ENCODE data around the gene MNX1.

Gene MNX1

DNA sequence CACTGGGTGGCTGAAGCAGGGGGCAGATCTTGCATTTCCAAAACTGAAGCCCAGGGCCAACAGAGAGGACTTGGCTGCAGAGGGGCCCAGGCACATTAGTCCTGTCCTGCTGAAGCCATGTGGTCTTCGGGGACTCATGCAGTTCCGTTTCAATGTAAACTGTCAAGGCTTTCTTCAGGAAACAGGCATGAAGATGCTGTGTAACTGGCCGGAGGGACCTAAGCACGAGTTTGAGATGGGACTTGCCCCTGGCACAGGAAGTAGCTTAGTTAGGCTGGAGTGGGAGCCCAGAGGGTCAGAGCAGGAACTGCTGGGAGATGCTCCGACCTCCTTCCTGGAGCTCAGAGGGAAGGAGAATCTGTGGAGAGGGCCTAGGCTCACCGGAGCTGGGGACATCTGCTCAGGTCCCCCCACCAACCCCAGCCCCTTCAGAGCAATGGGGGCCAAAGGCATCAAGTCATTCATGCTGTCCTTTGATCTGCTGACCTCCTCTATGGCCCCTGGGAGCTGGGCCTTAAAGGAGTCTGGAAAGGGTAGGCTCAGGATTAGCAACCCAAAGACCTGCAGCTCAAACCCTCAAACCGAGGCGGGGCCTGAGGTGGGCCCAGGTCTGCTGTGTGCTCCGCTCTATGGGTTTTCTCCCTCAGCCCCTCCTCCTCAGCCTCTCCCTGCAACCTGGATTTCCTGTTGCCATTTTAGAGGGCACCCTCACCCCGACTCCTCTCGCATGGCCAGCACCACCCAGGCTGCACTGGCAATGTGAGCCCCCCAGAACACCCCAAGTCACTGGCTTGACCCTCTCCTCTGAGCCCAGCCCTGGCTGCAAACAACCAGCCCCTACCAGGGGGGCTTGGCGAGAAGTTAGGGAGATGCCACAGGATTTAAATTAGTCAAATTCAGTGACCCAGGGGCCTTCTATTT lies 4.4 kb upstream of the MNX1 start:
- DNase-seq = no peak

DNA sequence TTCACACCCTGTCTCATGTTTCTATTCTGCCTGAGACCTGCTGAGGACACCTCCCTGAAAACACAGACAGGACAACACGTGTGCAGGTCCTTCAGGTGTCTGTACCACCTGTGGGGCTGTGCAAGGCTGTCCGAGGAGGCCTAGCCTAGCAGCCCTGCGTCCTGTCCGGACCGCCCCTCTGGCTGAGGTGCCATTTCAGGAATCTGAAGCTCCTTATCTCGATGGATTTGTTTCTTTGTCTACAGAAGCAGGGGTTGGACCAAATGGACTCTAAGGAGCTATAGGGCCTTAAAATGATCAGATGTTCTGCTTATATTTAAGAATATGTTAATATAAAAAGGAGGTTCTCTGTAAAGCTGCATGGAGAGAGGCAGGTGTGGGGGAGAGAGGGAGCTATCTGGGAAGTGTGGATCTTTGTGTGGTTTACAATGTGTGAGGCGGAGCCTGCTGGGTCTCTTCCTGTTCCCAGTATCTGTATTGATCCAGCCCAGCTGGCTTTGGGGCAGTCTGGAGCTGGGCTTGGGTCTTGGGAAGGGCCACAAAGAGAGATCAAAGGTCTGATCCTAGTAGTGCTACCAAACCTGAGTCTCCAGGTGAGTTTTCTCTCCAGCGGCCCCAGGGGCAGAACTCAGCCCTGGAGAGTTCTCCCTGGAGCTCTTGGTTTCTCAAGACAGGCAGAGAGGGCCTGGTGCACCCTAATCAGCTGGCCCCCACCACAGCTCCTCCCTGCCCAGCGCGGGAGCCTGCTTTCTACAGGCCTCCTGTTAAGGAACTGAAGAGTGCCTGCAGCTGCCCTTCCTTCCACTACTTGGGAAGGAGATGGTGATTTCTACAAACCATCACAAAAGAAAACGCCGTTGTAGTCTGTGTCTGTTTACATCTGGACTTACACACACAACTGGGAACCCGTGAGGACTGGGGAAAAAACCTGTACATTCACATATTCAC lies 3.4 kb upstream of the MNX1 start:
- no peak for DNase-seq

DNA sequence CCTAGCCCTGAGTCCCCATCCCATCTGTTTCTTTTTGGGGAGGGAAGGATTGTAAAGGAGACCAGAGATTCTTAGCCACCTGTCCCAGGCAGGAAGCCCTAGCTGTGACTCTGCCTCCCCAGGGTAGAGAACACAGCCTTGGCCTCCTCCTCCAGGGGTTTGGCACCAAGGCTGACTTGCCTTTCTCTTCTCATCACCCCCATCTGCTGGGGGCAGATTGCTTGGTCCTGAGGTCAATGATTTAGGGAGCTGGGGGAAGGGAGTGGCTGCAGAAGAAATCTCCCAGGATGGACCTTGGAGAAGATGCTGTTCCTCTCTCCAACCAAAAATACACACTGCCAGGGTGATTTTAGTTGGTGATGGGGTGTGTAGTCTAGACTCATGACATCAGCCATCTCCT lies 2.6 kb upstream of the MNX1 start:
- no peak for DNase-seq

DNA sequence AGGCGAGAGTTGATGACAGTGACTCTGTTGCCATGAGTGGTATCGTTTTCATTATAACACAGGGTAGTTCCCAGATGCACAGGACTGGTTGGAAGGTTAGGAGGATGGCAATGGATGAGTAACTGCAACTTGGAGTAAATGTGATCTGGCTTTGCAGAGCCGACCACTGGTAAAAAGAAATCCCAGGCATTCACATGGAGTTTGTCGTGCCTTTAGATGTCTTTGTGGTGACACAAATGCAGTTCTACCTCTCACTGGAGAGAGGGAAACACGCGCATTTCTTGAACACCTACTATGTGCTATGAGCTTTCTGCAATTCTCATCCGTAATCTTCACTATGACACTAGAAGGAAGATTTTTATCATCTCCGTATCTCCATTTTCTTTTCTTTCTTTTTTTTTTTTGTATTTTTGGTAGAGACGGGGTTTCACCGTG lies 1.7 kb upstream of the MNX1 start:
- DNase-seq = no peak

DNA sequence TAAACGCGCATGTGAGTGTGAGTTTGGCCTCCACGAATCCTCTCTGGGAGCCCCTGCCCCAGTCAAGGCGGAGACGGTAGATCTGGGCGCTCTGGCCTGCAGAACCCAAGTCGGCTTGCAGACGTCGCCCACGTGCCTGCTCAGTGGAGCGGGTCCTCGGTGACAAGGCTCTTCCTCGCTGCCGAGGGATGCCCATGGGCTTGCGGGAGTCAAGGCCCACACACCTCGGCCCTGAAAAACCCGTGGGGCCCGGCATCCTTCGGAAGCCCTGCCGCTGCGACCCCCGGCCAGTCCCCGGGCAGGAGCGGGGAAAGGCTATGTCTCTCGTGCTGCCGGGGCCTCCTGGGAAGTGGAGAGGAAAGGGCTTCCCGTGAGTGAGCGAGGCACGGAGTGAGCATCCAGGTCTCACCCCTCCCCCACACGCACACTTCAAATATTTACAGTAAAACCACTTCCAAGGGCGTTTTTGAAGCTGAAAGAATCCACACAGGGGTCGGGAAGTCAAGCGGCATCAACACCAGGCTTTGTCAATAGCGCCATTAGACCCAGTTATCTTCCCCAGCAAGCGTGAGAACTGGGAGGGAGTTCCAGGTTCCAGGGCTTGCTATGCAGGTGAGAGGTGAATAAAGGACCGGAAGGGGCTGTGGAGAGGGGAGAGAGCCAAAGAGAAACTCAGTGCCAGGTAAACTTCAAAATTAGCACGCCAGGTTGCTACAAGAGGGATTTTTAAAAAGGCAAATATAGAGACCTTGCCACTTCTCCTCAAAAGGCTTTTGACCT lies 1.1 kb upstream of the MNX1 start:
- peak in 1 of 2 experiments; percentile 46 for DNase-seq

DNA sequence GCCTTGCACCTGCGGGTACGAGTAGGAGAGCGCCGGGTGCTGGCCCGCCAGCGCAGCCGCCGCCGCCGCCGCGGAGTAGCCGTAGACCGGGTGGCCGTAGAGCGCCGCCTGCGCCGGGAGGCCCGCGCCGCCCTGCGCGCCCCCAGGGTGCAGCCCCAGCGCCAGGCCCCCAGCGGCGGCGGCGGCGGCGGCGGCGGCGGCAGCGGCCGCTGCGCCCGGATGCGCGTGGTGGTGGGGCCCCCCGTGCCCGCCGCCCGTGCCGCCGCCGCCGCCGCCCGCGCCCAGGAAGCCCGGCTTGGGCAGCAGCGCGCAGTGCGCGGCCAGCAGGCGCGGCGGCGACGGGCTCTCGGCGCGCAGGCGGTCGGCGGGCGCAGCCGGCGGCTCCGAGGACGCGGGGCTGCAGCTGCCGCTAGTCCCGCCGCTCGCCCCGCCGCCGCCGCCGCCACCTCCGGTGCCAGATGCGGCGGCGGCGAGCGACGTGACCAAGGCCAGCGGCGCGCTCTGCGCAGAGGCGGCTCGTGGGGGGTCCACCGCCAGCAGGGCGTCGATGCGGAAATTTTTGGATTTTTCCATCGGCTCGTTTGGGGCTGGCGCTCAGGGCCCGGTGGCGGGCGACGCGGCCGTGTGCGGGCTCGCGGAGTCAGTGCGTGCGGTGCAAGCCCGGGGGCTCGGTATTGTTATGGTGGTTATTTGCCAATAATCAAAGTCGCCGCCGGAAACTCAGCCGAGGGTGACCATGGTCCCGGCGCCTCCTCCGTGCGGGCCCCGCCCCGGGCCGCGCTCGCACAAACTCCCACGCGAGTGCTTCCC lies 480 bp downstream of the MNX1 start:
- DNase-seq = no peak

DNA sequence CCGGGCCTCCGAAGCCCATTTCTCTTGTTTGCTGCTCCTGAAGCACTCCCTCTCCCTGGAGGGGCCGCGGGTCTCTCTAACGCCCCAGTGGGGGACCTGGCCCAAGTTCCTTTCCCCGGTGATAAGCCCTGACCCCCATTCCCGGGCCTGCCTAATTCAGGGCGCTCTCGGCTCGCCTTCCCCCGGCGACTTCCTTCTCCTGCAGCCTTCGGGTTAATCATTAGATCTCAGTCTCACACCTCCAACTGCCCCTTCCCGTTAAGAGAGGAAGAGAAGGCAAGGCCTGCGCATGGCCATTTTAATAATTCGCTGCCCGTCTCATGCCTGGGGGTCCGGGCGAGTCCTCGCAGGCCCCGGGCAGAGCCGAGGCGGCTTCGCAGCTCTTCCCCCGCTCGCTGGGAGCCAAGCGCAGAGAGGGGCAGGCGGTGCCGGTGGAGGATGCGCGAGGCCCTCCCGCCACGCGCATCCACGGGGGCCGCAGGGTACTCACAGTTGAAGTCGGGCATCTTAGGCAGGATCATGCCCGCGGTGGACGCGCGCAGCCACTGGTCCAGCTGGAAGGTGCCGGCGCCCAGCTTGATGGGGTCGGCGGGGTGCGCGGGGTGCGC lies 1.2 kb downstream of the MNX1 start:
- DNase-seq = no peak

DNA sequence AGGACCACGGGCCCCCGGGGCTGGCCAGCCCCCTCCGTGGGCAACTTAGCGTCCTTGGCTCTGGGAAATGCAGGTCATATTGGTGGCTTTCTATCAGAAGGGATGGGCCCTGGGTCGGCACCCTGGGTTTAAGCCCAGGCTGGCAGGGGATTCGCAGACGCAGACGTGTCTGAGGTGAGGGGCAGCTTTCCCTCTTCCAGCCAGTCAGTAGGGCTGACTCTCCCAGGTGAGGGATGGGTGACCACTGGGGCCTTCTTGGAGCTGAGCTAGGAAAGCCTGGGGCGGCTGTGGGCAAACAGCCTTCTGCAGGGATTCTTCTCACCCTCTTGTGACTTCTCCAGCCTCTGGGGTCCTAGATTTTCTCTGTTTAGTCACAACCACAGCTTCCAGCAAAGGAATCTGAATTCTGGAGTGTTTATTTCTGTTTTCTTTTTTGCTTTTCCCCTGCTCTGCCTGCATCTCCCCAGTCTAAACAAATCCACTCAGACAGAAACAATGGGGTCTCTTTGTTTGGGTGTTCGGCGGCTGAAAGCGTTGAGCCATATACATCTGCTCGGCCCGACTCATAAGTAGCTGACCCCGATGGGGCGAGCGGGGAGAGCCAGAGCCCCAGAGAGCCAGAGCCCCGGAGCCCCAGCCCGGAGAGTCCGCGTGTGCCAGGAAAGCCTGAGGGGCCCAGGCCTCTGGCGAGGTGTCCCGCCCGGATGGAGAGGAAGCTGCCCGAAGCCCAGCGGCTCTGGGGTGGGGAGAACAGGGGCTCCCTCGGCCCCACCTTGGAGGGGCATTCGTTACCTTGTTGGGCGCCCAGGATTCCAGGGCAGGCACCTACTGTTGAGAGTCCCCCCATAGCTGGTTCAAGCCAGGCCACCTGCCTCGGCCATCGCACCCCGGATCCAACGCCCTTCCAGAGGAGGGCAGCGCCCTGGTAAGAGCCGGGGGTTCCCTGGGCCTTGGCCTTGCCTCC lies 2.0 kb downstream of the MNX1 start:
- no peak for DNase-seq

DNA sequence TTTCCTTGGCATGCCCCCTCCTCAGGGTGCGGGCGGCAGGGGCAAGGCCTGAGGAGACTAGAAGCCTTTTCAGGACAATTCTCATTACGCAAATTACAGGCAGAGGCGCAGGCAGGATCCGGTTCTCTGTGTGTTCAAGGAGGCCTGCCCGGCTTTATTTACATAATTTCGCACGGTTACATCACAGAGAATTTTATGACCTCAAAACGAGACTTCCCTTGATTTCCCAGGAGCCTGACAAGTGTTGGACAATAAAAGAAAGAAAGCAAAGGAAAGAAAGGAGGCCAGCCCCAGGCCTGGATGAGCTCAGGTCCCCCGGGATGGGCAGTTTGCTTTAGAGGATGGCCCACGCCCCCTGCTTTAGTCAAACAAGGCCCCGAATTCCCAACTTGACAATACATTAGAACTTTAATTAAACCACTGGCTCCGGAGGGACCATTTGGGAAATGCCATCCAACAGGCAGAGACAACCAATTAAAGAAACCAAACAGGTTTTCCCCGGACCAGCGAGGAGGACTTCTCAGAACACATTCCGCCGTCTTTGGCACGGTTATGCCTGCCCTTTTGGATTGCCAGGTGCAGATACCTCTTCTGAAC lies 2.9 kb downstream of the MNX1 start:
- DNase-seq = no peak

DNA sequence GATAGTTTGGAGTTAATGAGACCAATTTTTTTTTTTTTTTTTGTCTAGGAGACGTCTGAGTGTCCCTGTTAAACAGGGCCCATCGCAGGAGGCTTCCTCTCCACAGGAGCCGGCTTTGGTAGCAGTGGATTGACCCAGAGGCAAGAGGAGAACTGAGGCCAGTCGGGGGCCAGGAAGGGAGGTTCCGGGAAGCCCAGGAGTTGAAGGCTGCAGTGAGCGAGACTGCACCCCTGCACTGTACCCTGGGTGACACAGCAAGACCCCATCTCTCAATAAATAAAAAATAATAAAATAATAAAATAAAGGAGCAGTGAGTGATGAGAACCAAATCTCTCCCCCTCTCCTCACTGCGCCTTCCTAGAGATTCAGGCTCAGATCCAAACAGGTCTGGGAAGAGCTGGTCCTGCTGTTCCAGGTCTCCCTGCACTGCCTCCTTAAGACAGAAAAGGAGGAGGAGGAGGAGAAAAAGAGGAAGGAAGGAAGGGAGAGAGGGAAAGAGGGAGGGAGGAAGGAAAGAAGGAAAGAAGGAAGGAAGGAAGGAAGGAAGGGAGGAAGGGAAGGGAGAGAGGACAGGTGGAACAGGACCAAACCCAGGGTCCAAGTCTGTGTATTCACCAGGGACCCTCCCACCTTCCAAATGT lies 3.5 kb downstream of the MNX1 start:
- no peak for DNase-seq

DNA sequence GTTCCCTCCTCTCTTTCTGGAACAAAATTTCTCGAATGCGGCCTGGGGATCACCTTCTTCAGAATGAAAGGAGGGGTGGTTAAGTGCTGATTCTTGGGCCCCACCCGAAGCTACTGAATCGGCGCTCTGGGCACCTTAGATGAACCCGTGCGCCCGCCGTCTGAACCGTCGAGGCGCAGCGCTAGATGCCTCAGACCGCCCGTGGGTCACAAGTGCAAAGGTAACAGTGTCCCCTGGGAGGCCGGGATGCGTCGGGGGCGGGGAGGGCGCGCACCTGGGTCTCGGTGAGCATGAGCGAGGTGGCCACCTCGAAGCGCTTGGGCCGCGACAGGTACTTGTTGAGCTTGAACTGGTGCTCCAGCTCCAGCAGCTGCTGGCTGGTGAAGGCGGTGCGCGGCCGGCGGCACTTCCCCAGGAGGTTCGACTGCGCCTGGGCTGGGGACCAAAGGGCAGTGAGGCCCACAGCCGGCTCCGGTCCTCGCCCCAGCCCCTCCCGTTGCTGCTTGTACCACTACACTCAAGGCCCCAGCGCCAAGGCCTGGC lies 4.2 kb downstream of the MNX1 start:
- DNase-seq = no peak

DNA sequence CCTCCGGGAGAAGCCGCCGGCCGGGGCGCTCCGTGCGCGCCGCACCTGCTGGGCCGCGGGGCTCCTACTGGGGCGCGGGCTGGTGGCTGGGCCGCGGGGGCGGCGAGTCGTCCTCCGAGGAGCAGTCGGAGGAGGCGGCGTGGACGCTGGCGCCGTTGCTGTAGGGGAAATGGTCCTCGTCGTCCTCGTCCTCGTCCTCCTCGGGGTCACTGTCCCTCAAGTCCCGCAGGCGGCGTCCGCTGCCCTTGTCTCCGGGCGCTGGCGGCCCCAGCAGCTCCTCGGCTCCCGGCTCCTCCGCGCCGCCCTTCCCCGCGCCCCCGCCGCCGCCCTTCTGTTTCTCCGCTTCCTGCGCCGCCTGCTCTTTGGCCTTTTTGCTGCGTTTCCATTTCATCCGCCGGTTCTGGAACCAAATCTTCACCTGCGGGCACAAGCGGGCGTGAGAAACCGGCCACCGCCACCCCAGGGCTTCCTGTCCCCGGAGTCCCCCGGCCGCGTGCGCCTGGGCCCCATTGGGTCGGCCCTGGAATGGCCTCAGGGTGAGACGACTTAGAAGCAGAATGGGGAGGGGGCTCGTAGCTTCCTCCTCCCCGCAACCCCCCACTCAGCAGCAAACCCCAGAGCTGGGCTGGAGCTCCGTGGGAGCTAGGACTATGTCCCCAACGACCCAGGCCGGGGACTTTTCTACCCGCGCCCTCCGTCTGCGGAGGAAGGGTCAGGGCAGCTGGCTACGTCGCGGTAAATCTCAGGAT lies 4.8 kb downstream of the MNX1 start:
- no peak for DNase-seq

DNA sequence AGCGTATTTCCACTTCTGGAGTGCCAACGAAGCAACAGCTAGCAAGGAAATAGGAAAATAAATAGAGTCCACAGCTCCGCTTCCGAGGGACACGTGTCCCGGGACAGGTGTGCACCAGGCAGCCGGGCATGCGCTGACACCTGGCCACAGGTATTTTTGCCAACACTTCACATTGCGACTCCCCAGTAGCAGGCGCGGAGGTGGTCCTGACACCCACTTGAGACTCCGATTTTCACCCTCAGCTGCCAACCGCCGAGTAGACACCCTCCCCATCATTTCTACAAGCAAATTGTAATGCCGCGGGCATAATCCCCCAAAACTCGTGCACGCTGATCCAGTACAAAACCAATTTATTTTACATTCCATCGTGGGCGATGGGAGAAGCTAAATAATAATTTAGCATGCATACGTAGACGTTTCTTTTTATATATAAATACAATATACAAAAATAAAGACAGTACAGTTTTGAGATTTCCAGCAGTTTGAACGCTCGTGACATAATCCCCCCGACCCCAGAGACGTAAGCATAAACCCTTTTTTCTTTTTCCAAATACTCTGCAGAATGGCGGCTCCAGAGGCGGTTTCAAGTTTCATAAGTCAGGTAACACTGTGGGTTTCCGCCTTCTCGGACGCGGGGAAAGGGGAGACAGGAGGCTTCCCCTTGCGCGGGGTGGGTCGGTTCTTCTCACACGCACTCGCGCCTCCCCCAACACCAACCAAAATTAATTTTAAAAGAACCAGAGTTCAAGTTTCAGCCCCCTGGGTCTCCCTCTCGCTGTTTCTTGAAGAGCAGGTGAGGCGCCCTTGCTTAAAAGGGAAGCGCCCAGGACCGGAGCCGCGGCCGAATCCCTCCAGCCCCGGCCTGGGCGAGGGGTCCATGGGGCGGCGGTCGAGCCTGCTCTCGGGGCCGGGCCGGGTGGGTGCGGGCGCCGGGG lies 5.7 kb downstream of the MNX1 start:
- no peak for DNase-seq

DNA sequence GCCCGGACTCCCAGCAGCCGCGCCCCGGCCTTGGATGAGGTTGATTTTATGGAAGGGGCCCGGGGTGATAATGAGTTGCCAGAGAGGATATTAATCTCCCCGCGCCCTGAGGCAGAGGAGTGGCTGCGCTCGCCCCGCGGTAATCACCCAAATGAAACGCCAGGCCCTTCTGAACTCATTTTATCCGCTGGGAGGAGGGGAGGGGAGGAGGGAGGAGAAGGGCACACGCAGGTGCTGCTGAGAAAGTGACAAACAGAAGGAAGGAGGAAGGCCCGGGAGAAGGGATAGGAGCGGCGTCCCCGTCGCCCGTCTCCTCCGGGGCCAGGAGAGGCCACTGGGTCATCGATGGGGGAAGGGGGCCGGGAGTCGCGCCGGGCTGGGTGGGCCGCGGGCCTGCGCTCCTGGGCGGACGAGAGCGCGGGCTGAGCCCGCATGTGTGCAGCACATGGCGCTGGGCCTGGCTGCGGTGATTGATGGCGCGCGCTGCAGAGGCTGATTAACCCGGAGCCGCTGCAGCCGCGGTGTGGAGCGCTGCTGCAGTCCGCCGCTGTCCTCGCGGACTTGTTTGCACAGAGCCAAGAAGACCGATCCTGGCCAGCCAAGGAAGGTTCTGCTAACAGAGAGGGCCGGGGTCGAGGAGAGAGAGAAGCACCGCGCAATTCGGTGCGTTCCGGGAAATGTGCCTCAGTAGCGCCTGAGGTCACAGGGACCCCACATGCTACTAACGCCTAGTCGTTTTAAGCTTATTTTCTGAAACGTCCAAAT lies 6.5 kb downstream of the MNX1 start:
- DNase-seq = no peak

DNA sequence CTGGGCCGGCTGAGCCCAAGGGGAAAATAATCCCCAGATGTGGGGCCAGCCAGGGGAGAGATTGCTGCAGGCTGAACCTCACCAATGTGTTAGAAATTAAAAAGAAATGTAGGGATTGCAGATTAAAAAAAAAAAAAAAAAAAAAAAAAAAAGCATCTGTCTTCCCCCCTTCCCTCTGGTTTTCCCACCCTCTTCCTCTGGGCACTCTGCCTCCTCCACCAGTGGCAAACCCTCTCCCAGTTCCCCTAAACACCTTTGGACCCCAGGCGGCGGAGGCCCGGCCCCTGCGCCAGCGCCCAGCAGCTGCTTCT lies 7.1 kb downstream of the MNX1 start:
- DNase-seq = no peak

DNA sequence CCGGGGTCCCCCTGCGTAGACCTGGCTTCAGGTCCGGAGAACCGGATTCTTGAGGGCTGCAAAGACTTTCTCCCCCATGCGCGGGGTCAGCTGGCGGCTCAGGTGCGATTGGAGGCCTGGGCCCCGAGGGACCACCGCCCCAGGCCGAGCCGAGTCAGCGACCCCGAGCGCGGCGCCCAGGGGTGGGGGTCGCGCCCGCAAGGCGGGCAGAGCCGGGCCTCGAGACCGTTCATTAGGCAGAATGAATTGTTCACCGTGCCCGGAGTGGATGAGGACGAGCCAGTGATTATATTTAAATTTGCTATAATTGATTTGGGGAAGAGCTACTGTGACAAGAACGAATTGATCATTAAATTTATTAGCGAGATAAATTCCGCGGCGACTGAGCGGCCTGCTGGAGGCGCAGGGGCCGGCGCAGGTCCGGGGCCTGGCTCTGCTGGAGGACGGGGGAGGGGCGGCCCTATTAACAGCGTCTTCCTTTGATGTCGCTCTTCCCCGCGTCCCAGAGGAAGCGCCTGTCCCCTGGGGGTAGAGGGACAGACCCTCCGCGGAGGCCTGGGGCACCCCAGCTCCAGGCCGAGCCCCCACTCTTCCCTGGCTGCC lies 7.5 kb downstream of the MNX1 start:
- DNase-seq = no peak

All from NCI-H524 (cell line).